Kidney (tissue), 14 donors: ENCODE data around the gene NOVA1. TPM values are rescaled to one million over a fixed set of nuclear protein-coding genes. Genes with fewer than 3 reads are reported as not detected.

Source experiments
- DNase-seq, 5 donors: peaks; one replicate each; pipeline ENCODE4 v3.0.0-alpha.2; 2013 to 2020
- FAIRE-seq: peaks from 2 replicates; lab custom pipeline; 2012; peaks lifted over from hg19 to GRCh38; lab: Jason Lieb, UNC
- H3K27ac ChIP-seq, 2 donors: one replicate each; pipeline ENCODE4 v1.7.0; 2013; ENCODE audit warnings: low read depth in 2 of 2, low read length in 2 of 2, inconsistent platforms in 1 of 2
- H3K27me3 ChIP-seq: one replicate; pipeline ENCODE4 v1.7.1; 2013; ENCODE audit warnings: low read length, inconsistent platforms; ENCODE audit not compliant: control insufficient read depth, insufficient read depth
- H3K36me3 ChIP-seq, 3 donors: one replicate each; pipeline versions ENCODE4 v1.7.0 to v1.7.1; 2013; ENCODE audit warnings: low read length in 3 of 3, control low read depth in 1 of 3, inconsistent platforms in 1 of 3; ENCODE audit not compliant: insufficient read depth in 3 of 3, control insufficient read depth in 2 of 3
- H3K4me1 ChIP-seq, 3 donors: one replicate each; pipeline versions ENCODE4 v1.7.0 to v1.7.1; 2013; ENCODE audit warnings: low read length in 3 of 3, inconsistent platforms in 1 of 3, low read depth in 1 of 3; ENCODE audit not compliant: control insufficient read depth in 2 of 3, insufficient read depth in 2 of 3
- H3K4me3 ChIP-seq, 3 donors: one replicate each; pipeline versions ENCODE4 v1.7.0 to v1.8.1; 2013; ENCODE audit warnings: low read length in 3 of 3, control low read depth in 1 of 3, inconsistent platforms in 1 of 3
- H3K9ac ChIP-seq, 3 donors: one replicate each; pipeline versions ENCODE4 v1.7.0 to v1.7.1; 2013; ENCODE audit warnings: low read length in 3 of 3, control low read depth in 1 of 3, inconsistent platforms in 1 of 3
- H3K9me3 ChIP-seq, 3 donors: one replicate each; pipeline versions ENCODE4 v1.7.0 to v1.7.1; 2013; ENCODE audit warnings: low read length in 3 of 3, control low read depth in 1 of 3, inconsistent platforms in 1 of 3; ENCODE audit not compliant: control insufficient read depth in 2 of 3, insufficient read depth in 1 of 3
- CTCF ChIP-seq: IDR thresholded peaks from 3 replicates; pipeline ENCODE4 v1.5.1; 2012; ENCODE audit warnings: mild to moderate bottlenecking, moderate library complexity, borderline replicate concordance; ENCODE audit not compliant: insufficient read depth; ENCODE audit errors: extremely low read depth
- intact Hi-C: fragments of 100-400 bp; cut with DNase I; formaldehyde crosslinking; loops from one replicate; pipeline ENCODE4 v1.11.1; 2022
- polyA plus RNA-seq: library from polyadenylated mRNA; stranded (reverse); fragments of 350-450 nt; fragmentation: Illumina TruSeq; extraction: RNeasy Lipid Tissue Mini Kit (QIAGEN cat#74804); gene quantifications from one replicate; pipeline ENCODE4 v1.2.3, GENCODE V29; 2014; ENCODE audit warnings: low read depth, low replicate concordance; ENCODE audit not compliant: insufficient read depth
- total RNA-seq: library from RNA; stranded (reverse); fragmentation: NEBNext Ultra II Directional; extraction: Animal tissue kit (Norgen Biotek cat#: 25700); gene quantifications from one replicate; pipeline ENCODE4 v1.2.1, GENCODE V29; 2021
- donor health status: control.
- donor health status: control.
- donor health status: control.
- donor health status: control.
- donor health status: control.
- donor health status: DM: yes; HTN: yes; CAD: no.
- donor health status: Normal renal cell carcinoma (clear cell type).

Gene NOVA1
- total and polyA plus RNA-seq, 2 donors from 2014 or later = 10.2 to 15.0 TPM

GRCh38 chr14:26602902-26603301 lies 5.1 kb upstream of the NOVA1 start:
- FAIRE-seq (no peak), DNase-seq (no peak)
- Histone ChIP-seq H3K4me1 (no peaks in the 10 kb centered on the region), H3K9me3 (no peaks in the 10 kb centered on the region), H3K36me3 (no peaks in the 10 kb centered on the region), H3K9ac (no peak overlapping the region), H3K27ac (no peak overlapping the region), H3K4me3 (no peak overlapping the region), H3K27me3 (no peaks in the 10 kb centered on the region)
- TF ChIP-seq CTCF = no peak
- intact Hi-C loops = no loop called here

GRCh38 chr14:26601856-26602255 lies 4.0 kb upstream of the NOVA1 start:
- Histone ChIP-seq H3K9me3 (no peaks in the 10 kb centered on the region), H3K9ac (no peak overlapping the region), H3K27me3 (no peaks in the 10 kb centered on the region), H3K27ac (no peak overlapping the region), H3K4me1 (no peaks in the 10 kb centered on the region), H3K4me3 (no peak overlapping the region), H3K36me3 (no peaks in the 10 kb centered on the region)
- TF ChIP-seq CTCF = no peak
- no peak for DNase-seq
- FAIRE-seq = no peak
- intact Hi-C loops = no loop called here

GRCh38 chr14:26599291-26599690 lies 1.5 kb upstream of the NOVA1 start:
- no peak for DNase-seq
- intact Hi-C loops = no loop called here

More at GRCh38 chr14:26599291-26599690, 1.5 kb upstream of the NOVA1 start:
- TF ChIP-seq CTCF = no peak
- Histone ChIP-seq H3K4me3 (peak overlapping the region; percentile 70 to 87 (median 85)), H3K36me3 (no peaks in the 10 kb centered on the region), H3K9me3 (no peaks in the 10 kb centered on the region), H3K4me1 (no peaks in the 10 kb centered on the region), H3K27ac (no peak overlapping the region), H3K27me3 (no peaks in the 10 kb centered on the region), H3K9ac (peak overlapping the region in 1 of 3 donors; percentile 83)
- FAIRE-seq = no peak
